HG03460 (cell line): Measurements from ENCODE around the gene TXNRD2.
A peak's percentile ranks its signal among the peaks of the same experiment; 100 is the strongest.

Experiments
- ATAC-seq: cut with Tn5 transposase; IDR thresholded peaks from one replicate; pipeline ENCODE4 v1.9.1; 2021; ENCODE audit not compliant: unreplicated experiment

TXNRD2 gene

DNA sequence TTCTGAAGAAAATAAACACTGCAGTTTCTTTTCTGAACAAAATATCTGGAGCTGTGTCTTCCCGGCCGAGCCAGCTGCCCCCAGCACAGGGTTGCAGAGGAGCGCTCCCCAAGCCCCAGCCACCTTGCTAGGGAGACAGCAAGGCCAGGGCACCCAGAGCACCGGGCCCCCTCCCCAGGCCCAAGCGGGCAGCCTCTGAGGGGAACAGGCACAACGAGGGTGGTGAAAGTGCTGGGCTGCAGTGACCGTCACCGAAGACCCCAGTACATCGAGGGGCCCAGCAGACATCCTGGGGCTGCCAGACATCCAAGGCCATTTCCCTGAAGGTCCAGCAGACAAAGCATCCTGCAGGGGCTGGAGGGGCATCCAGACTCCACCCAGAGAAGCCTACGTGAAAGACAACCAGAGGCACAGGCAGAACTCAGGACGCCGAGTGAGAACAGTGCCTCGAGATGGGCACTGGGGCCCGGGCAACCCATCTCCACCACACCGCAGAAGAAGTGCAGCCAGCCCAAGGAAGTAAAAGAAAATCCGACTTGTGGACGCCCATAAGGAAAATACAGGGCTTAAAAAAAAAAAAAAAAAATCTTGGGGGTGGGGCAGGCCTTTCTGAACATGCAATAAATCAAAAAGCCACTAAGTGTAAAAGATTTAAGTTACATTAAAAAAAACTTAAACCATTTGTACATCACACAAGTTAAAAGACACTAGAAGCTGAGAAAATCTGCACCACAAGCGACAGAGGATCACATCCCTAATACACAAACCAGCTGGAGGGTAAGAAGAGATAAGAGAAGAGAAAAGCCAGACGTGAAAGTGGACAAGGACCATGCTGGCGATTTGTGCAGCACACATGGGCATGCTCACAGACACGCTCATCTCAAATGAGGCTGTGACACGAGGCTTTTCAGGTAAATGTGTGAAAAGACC is 36.0 kb downstream of the TXNRD2 start:
- no peak for ATAC-seq

GRCh38 chr22:19904935-19905334 is 36.7 kb downstream of the TXNRD2 start:
- ATAC-seq: no peak

- ATAC-seq: no peak
Measured at GRCh38 chr22:19904174-19904856, 37.3 kb downstream of the TXNRD2 start.

- no peak for ATAC-seq
Measured at GRCh38 chr22:19903513-19903912, 38.1 kb downstream of the TXNRD2 start.

DNA sequence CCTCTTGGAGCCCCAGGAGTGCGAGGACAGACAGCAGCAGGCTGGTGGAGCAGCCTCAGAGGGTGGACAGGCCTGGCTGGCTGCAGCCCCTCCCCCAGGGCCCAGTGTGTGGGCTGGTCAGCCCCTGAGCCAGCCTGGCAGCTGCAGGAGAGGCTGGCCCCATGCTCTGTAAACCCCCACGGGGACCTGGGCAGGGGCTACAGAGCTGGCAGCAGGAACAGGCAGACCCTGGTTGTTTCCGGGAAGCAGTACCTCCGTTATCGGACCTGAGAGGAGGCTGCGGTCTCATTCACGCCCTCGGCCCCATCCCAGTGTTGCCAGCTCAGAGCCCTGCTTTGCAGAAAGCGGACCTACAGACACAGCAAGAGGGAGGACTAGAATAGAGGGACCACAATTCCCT is 38.6 kb downstream of the TXNRD2 start:
- no peak for ATAC-seq

GRCh38 chr22:19902245-19902715 is 39.3 kb downstream of the TXNRD2 start:
- no peak for ATAC-seq

- ATAC-seq: no peak
Measured at GRCh38 chr22:19901577-19902244, 39.9 kb downstream of the TXNRD2 start.

GRCh38 chr22:19900707-19901436 is 40.7 kb downstream of the TXNRD2 start:
- ATAC-seq: no peak

- no peak for ATAC-seq
Measured at GRCh38 chr22:19898831-19899567, 42.6 kb downstream of the TXNRD2 start.

- no peak for ATAC-seq
Measured at GRCh38 chr22:19898145-19898544, 43.5 kb downstream of the TXNRD2 start.

- no peak for ATAC-seq
Measured at GRCh38 chr22:19897726-19898125, 43.9 kb downstream of the TXNRD2 start.

- ATAC-seq: no peak
Measured at GRCh38 chr22:19896665-19897355, 44.8 kb downstream of the TXNRD2 start.

- no peak for ATAC-seq
Measured at GRCh38 chr22:19895160-19895849, 46.3 kb downstream of the TXNRD2 start.

- ATAC-seq: no peak
Measured at GRCh38 chr22:19893363-19893762, 48.3 kb downstream of the TXNRD2 start.

- ATAC-seq: no peak
Measured at GRCh38 chr22:19892925-19893324, 48.7 kb downstream of the TXNRD2 start.

DNA sequence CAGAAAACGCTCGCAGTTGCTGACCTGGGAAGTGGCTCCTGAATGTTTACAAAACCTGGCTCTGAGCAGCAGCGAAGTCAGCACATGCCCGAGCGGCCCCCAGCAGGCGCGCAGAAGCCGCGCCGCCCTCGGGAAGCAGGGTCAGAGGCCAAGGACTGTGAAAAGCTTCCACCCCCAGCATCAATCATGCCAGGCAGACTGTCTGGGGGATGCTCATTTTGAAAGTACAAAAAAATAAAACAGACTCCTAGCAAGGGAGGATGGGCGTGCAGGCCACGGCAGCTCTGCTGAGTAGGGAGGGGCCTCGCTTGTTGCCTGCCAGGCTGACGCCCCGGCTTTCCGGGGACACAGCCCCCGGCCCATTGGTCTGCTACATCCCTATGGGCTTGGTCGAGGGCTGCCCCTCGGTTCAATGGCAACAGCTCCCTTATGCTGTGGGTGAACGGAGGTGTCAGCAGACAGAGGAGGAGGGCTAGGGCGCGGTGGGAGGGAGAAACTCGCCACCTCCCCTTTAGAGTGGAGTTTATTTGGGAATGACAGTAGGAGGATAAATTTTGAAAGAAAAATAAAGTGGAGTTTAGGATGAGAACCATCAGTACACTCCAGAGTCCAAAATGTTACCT is 49.2 kb downstream of the TXNRD2 start:
- no peak for ATAC-seq

- peak; percentile 63 for ATAC-seq
Measured at GRCh38 chr22:19891317-19892256, 50.0 kb downstream of the TXNRD2 start.
